SK-N-SH (cell line): ENCODE measurements around the gene CCDC141. TPM values are rescaled to one million over a fixed set of nuclear protein-coding genes. Genes with fewer than 3 reads are reported as not detected.
A peak's percentile ranks its signal among the peaks of the same experiment; 100 is the strongest.

ENCODE experiments used
- CTCF ChIA-PET: fragments of 300-600, 350-600 bp; formaldehyde crosslinking; extraction: SDS; loops from one replicate; lab custom pipeline; 2021; lab: Yijun Ruan, JAX
- POLR2A ChIA-PET: fragments of 350-600 bp; sonication (Branson Sonifier 250); formaldehyde crosslinking; extraction: SDS; loops from one replicate; lab custom pipeline; 2020; ENCODE audit warnings: antibody characterized with exemption, inconsistent platforms; lab: Yijun Ruan, JAX
- DNase-seq: peaks from one replicate; pipeline ENCODE4 v3.0.0; 2012
- H2AFZ ChIP-seq: fragments of 200-600 bp; sonication (generic); 2 replicates; pipeline ENCODE4 v1.8.1; 2016; ENCODE audit warnings: antibody characterized with exemption, mild to moderate bottlenecking, low read depth
- H3F3A ChIP-seq: fragments of 200-600 bp; sonication (generic); replicated peaks from 2 replicates; pipeline ENCODE3; 2016; ENCODE audit warnings: antibody characterized with exemption, mild to moderate bottlenecking; ENCODE audit not compliant: insufficient read depth
- H3K27ac ChIP-seq, 2 experiments: fragments of 200-500 bp in 1 of 2; fragments of 200-600 bp in 1 of 2; sonication (Bioruptor generic) in 1 of 2; sonication (generic), shearing (Covaris generic) in 1 of 2; 2 replicates each; pipeline versions ENCODE4 v1.5.1 to v1.6.1; 2014 to 2016; ENCODE audit warnings: low read depth in 2 of 2, inconsistent platforms in 1 of 2, low read length in 1 of 2, mild to moderate bottlenecking in 1 of 2, mixed read lengths in 1 of 2
- H3K27me3 ChIP-seq: fragments of 200-600 bp; sonication (generic), shearing (Covaris generic); 2 replicates; pipeline ENCODE4 v1.6.1; 2016; ENCODE audit warnings: mixed run types; ENCODE audit not compliant: insufficient read depth
- H3K36me3 ChIP-seq, 2 experiments: fragments of 200-500 bp in 1 of 2; fragments of 200-600 bp in 1 of 2; sonication (Bioruptor generic) in 1 of 2; sonication (generic) in 1 of 2; replicated peaks in 1 of 2; 2 replicates each; pipeline versions ENCODE3 to v1.5.1; 2014 to 2016; ENCODE audit warnings: low read length in 1 of 2, mild to moderate bottlenecking in 1 of 2; ENCODE audit not compliant: insufficient read depth in 2 of 2, control insufficient read depth in 1 of 2
- H3K4me1 ChIP-seq, 2 experiments: fragments of 200-500 bp in 1 of 2; fragments of 200-600 bp in 1 of 2; sonication (Bioruptor generic) in 1 of 2; sonication (generic), shearing (Covaris generic) in 1 of 2; 2 replicates each; pipeline versions ENCODE4 v1.5.1 to v1.6.1; 2014 to 2016; ENCODE audit warnings: low read depth in 1 of 2, low read length in 1 of 2, mixed run types in 1 of 2; ENCODE audit not compliant: insufficient read depth in 2 of 2, control insufficient read depth in 1 of 2
- H3K4me2 ChIP-seq: fragments of 200-600 bp; sonication (generic), shearing (Covaris generic); 2 replicates; pipeline ENCODE4 v1.6.1; 2017; ENCODE audit warnings: mixed run types
- H3K4me3 ChIP-seq, 2 experiments: fragments of 200-500 bp in 1 of 2; fragments of 200-600 bp in 1 of 2; sonication (Bioruptor generic) in 1 of 2; sonication (generic), shearing (Covaris generic) in 1 of 2; 2 replicates each; pipeline versions ENCODE4 v1.5.1 to v1.8.1; 2014 to 2016; ENCODE audit warnings: low read depth in 2 of 2, inconsistent platforms in 1 of 2, low read length in 1 of 2, mild to moderate bottlenecking in 1 of 2, mixed read lengths in 1 of 2, moderate library complexity in 1 of 2
- H3K79me2 ChIP-seq: fragments of 200-600 bp; sonication (generic); 2 replicates; pipeline ENCODE4 v1.8.1; 2017; ENCODE audit warnings: mild to moderate bottlenecking; ENCODE audit not compliant: insufficient read depth
- H3K9ac ChIP-seq: fragments of 200-600 bp; sonication (generic); 2 replicates; pipeline ENCODE4 v1.6.1; 2017; ENCODE audit warnings: mixed run types
- H3K9me2 ChIP-seq: fragments of 200-600 bp; sonication (generic); 2 replicates; pipeline ENCODE4 v1.6.1; 2017; ENCODE audit warnings: mixed run types
- H3K9me3 ChIP-seq: fragments of 200-600 bp; sonication (generic); 2 replicates; pipeline ENCODE4 v1.6.1; 2017; ENCODE audit warnings: mixed run types, mild to moderate bottlenecking, moderate library complexity
- H4K20me1 ChIP-seq: fragments of 200-600 bp; sonication (generic); 2 replicates; pipeline ENCODE4 v1.6.1; 2017; ENCODE audit warnings: mild to moderate bottlenecking, mixed run types; ENCODE audit not compliant: insufficient read depth
- EP300 ChIP-seq, 2 experiments: IDR thresholded peaks; 2 replicates each; pipeline versions ENCODE4 v1.4.0 to v1.6.1; 2012; ENCODE audit warnings: borderline replicate concordance in 1 of 2, low read depth in 1 of 2, low read length in 1 of 2
- EZH2phosphoT487 ChIP-seq: fragments of 200-600 bp; sonication (generic); IDR thresholded peaks from 2 replicates; pipeline ENCODE4 v1.6.1; 2017; ENCODE audit warnings: low read depth, mixed run types, mild to moderate bottlenecking, antibody characterized with exemption, moderate library complexity, borderline replicate concordance
- FOSL2 ChIP-seq: IDR thresholded peaks from 2 replicates; pipeline ENCODE4 v1.4.0; 2012; ENCODE audit warnings: low read depth, mild to moderate bottlenecking, moderate library complexity, borderline replicate concordance
- IRF3 ChIP-seq: fragments of 150-350 bp; IDR thresholded peaks from 2 replicates; pipeline ENCODE4 v1.6.1; 2016; ENCODE audit warnings: mild to moderate bottlenecking, low read depth, low read length
- MXI1 ChIP-seq: IDR thresholded peaks from 2 replicates; pipeline ENCODE4 v1.6.1; 2012; ENCODE audit warnings: mild to moderate bottlenecking, low read depth, low read length, improper control_type of control experiment
- NRF1 ChIP-seq: IDR thresholded peaks from 2 replicates; pipeline ENCODE4 v1.6.1; 2012; ENCODE audit warnings: low read depth, mild to moderate bottlenecking, low read length
- RCOR1 ChIP-seq: fragments of 150-350 bp; IDR thresholded peaks from 2 replicates; pipeline ENCODE4 v1.6.1; 2017; ENCODE audit warnings: antibody characterized with exemption, low read length
- RXRA ChIP-seq: IDR thresholded peaks from 2 replicates; pipeline ENCODE4 v1.4.0; 2012; ENCODE audit warnings: low read depth, mild to moderate bottlenecking, borderline replicate concordance
- USF1 ChIP-seq: IDR thresholded peaks from 2 replicates; pipeline ENCODE4 v1.4.0; 2012; ENCODE audit warnings: low read depth, borderline replicate concordance
- YY1 ChIP-seq: IDR thresholded peaks from 2 replicates; pipeline ENCODE4 v1.4.0; 2012; ENCODE audit warnings: low read depth, mild to moderate bottlenecking
- WGBS: methylation state at CpG from one replicate; pipeline ENCODE4 v1.1.6; 2017; ENCODE audit warnings: low lambda C conversion rate; 5-methylcytosine and 5-hydroxymethylcytosine counted together
- polyA plus RNA-seq, 3 experiments: library from polyadenylated mRNA; depleted of rRNA; stranded (reverse); fragments of >200 nt; gene quantifications; 2 replicates each; pipeline ENCODE4 v1.2.3, GENCODE V29; 2012

Gene CCDC141
- polyA plus RNA-seq, 1 of the 3 experiments (the other 2 are of a cell fraction) = 0.02 TPM

GRCh38 chr2:178895171-178895570 lies 154.8 kb downstream of the CCDC141 start:
- POLR2A ChIA-PET = no interaction called here
- no peaks in the 10 kb centered on the region for H3K9me2 ChIP-seq
- TF ChIP-seq EZH2phosphoT487 (no peak), USF1 (no peak)
- 53% methylated on average over 2 of the region's 2 CpGs for WGBS
- peaks cover 0 to 8% of the 10 kb centered on the region in 2 experiments; a peak in 3 of 4 replicates for H3K4me1 ChIP-seq
- H3K4me2 ChIP-seq = no peak overlapping the region
- H4K20me1 ChIP-seq = no peaks in the 10 kb centered on the region
- peak overlapping the region; percentile 57 for H2AFZ ChIP-seq
- no peaks in the 10 kb centered on the region for H3K27me3 ChIP-seq
- H3K27ac ChIP-seq = peak overlapping the region in 1 of 2 experiments; percentile 34; a peak in 3 of 4 replicates
- no peak for DNase-seq
- no peaks in the 10 kb centered on the region for H3K79me2 ChIP-seq
- no peaks in the 10 kb centered on the region for H3K9me3 ChIP-seq
- H3K36me3 ChIP-seq = no peaks in the 10 kb centered on the region
- CTCF ChIA-PET = interaction anchor here (1.0 to 1.5 kb wide), 4 partner anchors 18 to 234 kb away, joined by 3 to 6 read pairs (median 4); no protein-coding TSS in a partner anchor
- no peak overlapping the region for H3K9ac ChIP-seq
- no peak overlapping the region for H3K4me3 ChIP-seq
- no peaks in the 10 kb centered on the region for H3F3A ChIP-seq

GRCh38 chr2:178892751-178893625 lies 156.9 kb downstream of the CCDC141 start:
- no peaks in the 10 kb centered on the region for H4K20me1 ChIP-seq
- TF ChIP-seq YY1 (no peak), EP300 (IDR thresholded peaks at IDR 0.05; ENCODE audit: borderline replicate concordance in 1 of 2, low read depth in 1 of 2, low read length in 1 of 2) (no peak), NRF1 (no peak), FOSL2 (no peak), EZH2phosphoT487 (no peak), RCOR1 (no peak), RXRA (no peak), IRF3 (no peak), MXI1 (no peak)
- H3K4me1 ChIP-seq = peaks cover 0 to 8% of the 10 kb centered on the region in 2 experiments
- H3K4me3 ChIP-seq = no peak overlapping the region
- no peak overlapping the region for H3K9ac ChIP-seq
- no peak for DNase-seq
- POLR2A ChIA-PET = no interaction called here
- no peak overlapping the region for H2AFZ ChIP-seq
- WGBS = 73% methylated on average over 5 of the region's 5 CpGs
- no peak overlapping the region for H3K4me2 ChIP-seq
- H3K36me3 ChIP-seq = no peaks in the 10 kb centered on the region
- no peak overlapping the region for H3K27ac ChIP-seq
- no peaks in the 10 kb centered on the region for H3F3A ChIP-seq
- no peaks in the 10 kb centered on the region for H3K79me2 ChIP-seq
- no peaks in the 10 kb centered on the region for H3K27me3 ChIP-seq
- CTCF ChIA-PET = interaction anchor here (0.6 to 2.1 kb wide), 6 partner anchors 35 to 835 kb away, joined by 3 to 7 read pairs (median 4); no protein-coding TSS in a partner anchor
- no peaks in the 10 kb centered on the region for H3K9me2 ChIP-seq
- H3K9me3 ChIP-seq = no peaks in the 10 kb centered on the region
